Calu3 (cell line): Measurements from ENCODE around the gene PPP3CA. TPM values are rescaled to one million over a fixed set of nuclear protein-coding genes. Genes with fewer than 3 reads are reported as not detected.
A peak's percentile ranks its signal among the peaks of the same experiment; 100 is the strongest.
"Not testable (repeated sequence)": the region's sequence is repeated elsewhere in the genome, so short reads cannot be mapped to it uniquely, and the experiment has no call there.

ENCODE experiments used
- BruUV-seq: library from RNA; stranded (reverse); fragments of 400-500 nt; replicated peaks from 2 replicates; lab custom pipeline; 2021; lab: Mats Ljungman, UMichigan
- CTCF ChIA-PET: fragments of 300-600 bp; sonication (Branson Sonifier 250); formaldehyde crosslinking; loops from one replicate; lab custom pipeline; 2022; ENCODE audit warnings: antibody characterized with exemption; lab: Charles Lee
- DNase-seq: peaks from one replicate; pipeline ENCODE4 v3.0.0; 2022
- H3K27ac Mint-ChIP-seq: one replicate; pipeline ENCODE4 v1.8.0; 2022; ENCODE audit warnings: mixed read lengths; ENCODE audit not compliant: unreplicated experiment
- H3K27me3 Mint-ChIP-seq: one replicate; pipeline ENCODE4 v1.8.0; 2022; ENCODE audit warnings: mixed read lengths; ENCODE audit not compliant: unreplicated experiment
- H3K36me3 Mint-ChIP-seq: one replicate; pipeline ENCODE4 v1.8.0; 2022; ENCODE audit warnings: mild to moderate bottlenecking, moderate library complexity, mixed read lengths; ENCODE audit not compliant: insufficient read depth, unreplicated experiment
- H3K4me1 Mint-ChIP-seq: one replicate; pipeline ENCODE4 v1.8.0; 2022; ENCODE audit warnings: mild to moderate bottlenecking, low read depth, mixed read lengths; ENCODE audit not compliant: unreplicated experiment
- H3K4me3 Mint-ChIP-seq: one replicate; pipeline ENCODE4 v1.8.0; 2022; ENCODE audit warnings: mild to moderate bottlenecking, low read depth, moderate library complexity, mixed read lengths; ENCODE audit not compliant: unreplicated experiment
- H3K9me3 Mint-ChIP-seq: one replicate; pipeline ENCODE4 v1.8.0; 2022; ENCODE audit warnings: low read depth, mixed read lengths; ENCODE audit not compliant: unreplicated experiment
- intact Hi-C: fragments of 100-400 bp; cut with micrococcal nuclease; formaldehyde crosslinking; loops from one replicate; pipeline ENCODE4 v1.10.0; 2022; ENCODE audit not compliant: unreplicated experiment
- total RNA-seq: library from RNA; stranded (reverse); gene quantifications from 2 replicates; pipeline ENCODE4 v1.2.3, GENCODE V29; 2022
- TF ChIP-seq, protein P1 (sequence below): fragments of 200-600 bp; IDR thresholded peaks from one replicate; pipeline ENCODE4 v1.8.0; 2022; ENCODE audit warnings: antibody characterized with exemption; ENCODE audit not compliant: unreplicated experiment

Gene PPP3CA
- total RNA-seq, 1 experiment from 2014 or later, result 33.7 TPM

DNA sequence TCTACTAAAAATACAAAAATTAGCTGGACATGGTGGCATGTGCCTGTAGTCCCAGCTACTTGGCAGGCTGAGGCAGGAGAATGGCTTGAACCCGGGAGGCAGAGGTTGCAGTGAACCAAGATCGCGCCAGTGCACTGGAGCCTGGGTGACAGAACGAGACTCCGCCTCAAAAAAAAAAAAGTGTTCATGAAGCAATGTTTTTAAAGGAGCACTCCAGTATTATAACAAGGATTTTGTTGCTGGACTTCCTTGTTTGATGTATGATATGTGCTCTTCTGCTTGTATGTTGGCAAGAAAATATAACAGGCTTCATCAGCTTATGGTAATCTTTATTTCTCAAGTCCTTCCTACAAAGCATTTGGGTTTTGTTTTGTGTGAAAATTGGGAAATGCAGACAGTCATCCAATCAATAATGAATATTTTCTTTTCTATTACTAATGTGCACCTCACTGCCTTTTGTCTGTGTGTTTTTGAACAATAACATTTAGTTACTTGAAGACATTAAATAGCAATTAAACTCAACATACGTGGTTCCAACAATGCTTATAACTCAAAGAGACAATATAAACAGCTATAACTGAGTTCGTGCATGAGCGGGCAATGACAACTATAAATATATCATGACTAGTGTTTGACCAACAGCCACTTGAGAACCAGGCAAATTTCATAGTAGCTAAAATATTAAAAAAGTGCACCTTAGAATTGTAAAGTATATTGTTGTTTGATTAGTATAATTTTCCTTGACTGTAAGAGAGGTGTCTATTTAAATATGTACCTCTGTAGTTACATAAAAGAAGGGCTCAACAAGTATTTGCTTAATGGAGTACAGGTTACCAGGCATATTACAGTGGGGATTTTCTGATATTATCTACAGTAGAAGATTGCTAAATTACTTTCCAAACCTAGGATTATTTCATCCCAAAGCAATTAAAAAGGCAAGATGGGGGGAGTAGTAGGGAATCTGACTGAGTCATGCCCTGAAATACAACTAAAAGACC, 210.7 kb downstream of the PPP3CA start:
- CTCF ChIA-PET, result interaction anchor here (1.0 kb wide), 1 partner anchor 54 kb away, joined by 4 read pairs; no protein-coding TSS in a partner anchor
- TF ChIP-seq, protein P1, sequence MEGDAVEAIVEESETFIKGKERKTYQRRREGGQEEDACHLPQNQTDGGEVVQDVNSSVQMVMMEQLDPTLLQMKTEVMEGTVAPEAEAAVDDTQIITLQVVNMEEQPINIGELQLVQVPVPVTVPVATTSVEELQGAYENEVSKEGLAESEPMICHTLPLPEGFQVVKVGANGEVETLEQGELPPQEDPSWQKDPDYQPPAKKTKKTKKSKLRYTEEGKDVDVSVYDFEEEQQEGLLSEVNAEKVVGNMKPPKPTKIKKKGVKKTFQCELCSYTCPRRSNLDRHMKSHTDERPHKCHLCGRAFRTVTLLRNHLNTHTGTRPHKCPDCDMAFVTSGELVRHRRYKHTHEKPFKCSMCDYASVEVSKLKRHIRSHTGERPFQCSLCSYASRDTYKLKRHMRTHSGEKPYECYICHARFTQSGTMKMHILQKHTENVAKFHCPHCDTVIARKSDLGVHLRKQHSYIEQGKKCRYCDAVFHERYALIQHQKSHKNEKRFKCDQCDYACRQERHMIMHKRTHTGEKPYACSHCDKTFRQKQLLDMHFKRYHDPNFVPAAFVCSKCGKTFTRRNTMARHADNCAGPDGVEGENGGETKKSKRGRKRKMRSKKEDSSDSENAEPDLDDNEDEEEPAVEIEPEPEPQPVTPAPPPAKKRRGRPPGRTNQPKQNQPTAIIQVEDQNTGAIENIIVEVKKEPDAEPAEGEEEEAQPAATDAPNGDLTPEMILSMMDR, result no peak
- no peaks in the 10 kb centered on the region for H3K36me3 Mint-ChIP-seq
- no peak overlapping the region for H3K27ac Mint-ChIP-seq
- peak overlapping the region; percentile 19 for H3K4me3 Mint-ChIP-seq
- no TSS peak for BruUV-seq
- intact Hi-C loops, result no loop called here
- DNase-seq, result no peak
- no peaks in the 10 kb centered on the region for H3K9me3 Mint-ChIP-seq
- no peaks in the 10 kb centered on the region for H3K27me3 Mint-ChIP-seq
- H3K4me1 Mint-ChIP-seq, result peaks cover 7% of the 10 kb centered on the region

DNA sequence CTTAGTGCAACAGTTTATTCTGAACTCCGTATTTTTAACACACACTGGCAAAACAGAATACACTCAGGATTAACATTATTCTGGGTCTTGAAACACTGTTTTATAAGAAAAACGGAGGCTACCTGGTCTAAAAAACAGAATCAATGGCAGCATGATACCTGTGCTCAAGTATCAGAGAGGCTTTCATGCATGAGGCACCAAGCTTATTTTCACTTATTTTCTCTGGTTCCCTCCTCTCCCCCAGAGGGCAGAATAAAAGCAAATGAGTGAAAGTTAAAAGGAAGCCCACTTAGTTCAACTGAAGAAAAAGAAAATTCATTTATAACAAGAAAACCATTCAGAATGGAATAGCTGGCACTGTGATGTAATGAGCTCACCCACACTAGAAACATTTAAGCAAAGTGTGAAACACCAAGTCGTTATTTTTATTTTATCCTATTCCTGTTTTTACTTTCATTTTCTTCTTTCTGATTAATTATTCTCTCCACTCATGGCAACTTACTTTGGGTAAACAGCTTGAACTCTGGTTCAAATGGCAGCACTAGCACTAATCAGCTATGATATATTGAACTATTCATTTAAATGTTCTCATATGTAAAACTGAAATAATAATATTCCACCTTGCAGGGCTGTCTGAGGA, 211.8 kb downstream of the PPP3CA start:
- Mint-ChIP-seq H3K36me3 (no peaks in the 10 kb centered on the region), H3K4me3 (no peak overlapping the region), H3K4me1 (no peaks in the 10 kb centered on the region), H3K27me3 (no peaks in the 10 kb centered on the region), H3K9me3 (no peaks in the 10 kb centered on the region), H3K27ac (no peak overlapping the region)
- intact Hi-C loops, result no loop called here
- TF ChIP-seq, protein P1, result no peak
- DNase-seq, result no peak
- CTCF ChIA-PET, result interaction anchor here (1.0 kb wide), 1 partner anchor 55 kb away, joined by 4 read pairs; no protein-coding TSS in a partner anchor
- no TSS peak for BruUV-seq

DNA sequence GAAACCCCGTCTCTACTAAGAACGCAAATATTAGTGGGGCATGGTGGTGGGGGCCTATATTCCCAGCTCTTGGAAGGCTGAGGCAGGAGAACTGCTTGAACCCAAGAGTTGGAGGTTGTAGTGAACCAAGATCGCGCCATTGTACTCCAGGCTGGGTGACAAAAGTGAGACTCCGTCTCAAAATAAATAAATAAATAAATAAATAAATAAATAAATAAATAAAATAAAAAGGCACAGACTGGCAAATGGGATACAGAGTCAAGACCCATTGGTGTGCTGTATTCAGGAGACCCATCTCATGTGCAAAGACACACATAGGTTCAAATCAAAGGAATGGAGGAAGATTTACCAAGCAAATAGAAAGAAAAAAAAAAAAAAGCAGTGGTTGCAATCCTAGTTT, 216.3 kb downstream of the PPP3CA start:
- H3K9me3 Mint-ChIP-seq, H3K4me3 Mint-ChIP-seq, H3K4me1 Mint-ChIP-seq, H3K27ac Mint-ChIP-seq, BruUV-seq, DNase-seq, intact Hi-C loops, H3K36me3 Mint-ChIP-seq, H3K27me3 Mint-ChIP-seq, CTCF ChIA-PET: not testable (repeated sequence)

DNA sequence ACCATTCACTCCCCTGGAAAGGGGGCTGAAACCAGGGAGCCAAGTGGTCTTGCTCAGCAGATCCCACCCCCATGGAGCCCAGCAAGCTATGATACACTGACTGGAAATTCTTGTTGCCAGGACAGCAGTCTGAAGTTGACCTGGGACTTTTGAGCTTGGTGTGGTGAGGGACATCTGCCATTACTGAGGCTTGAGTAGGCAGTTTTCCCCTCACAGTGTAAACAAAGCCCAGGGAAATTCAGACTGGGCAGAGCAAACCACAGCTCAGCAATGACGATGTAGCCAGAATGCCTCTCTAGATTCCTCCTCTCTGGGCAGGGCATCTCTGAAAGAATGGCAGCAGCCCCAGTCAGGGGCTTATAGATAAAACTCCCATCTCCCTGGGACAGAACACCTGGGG, 218.4 kb downstream of the PPP3CA start:
- CTCF ChIA-PET, DNase-seq, BruUV-seq, intact Hi-C loops, H3K36me3 Mint-ChIP-seq, H3K27me3 Mint-ChIP-seq, H3K4me3 Mint-ChIP-seq, H3K27ac Mint-ChIP-seq, H3K9me3 Mint-ChIP-seq: not testable (repeated sequence)
- H3K4me1 Mint-ChIP-seq, result peaks cover 17% of the 10 kb centered on the region

DNA sequence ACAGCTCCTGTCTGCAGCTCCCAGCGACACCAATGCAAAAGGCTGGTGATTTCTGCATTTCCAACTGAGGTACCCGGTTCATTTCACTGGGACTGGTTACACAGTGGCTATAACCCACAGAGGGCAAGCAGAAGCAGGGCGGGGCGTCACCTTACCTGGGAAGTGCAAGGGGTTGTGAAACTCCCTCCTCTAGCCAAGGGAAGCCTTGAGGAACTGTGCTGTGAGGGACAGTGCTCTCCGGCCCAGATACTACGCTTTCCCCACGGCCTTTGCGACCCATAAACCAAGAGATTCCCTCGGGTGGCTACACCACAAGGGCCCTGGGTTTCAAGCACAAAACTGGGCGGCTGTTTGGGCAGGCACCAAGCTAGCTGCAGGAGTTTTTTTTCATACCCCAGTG, 218.9 kb downstream of the PPP3CA start:
- no peaks in the 10 kb centered on the region for H3K36me3 Mint-ChIP-seq
- no peak overlapping the region for H3K4me3 Mint-ChIP-seq
- peaks cover 17% of the 10 kb centered on the region for H3K4me1 Mint-ChIP-seq
- TF ChIP-seq, protein P1, result no peak
- intact Hi-C loops, result no loop called here
- CTCF ChIA-PET, result no interaction called here
- no peaks in the 10 kb centered on the region for H3K27me3 Mint-ChIP-seq
- no peak overlapping the region for H3K27ac Mint-ChIP-seq
- DNase-seq, result no peak
- H3K9me3 Mint-ChIP-seq, result peaks cover 3% of the 10 kb centered on the region
- BruUV-seq, result no TSS peak
